Fibroblast of skin of scalp (primary cell): ENCODE results near the gene RRN3.
A peak's percentile ranks its signal among the peaks of the same experiment; 100 is the strongest.
"Not testable (repeated sequence)": the region's sequence is repeated elsewhere in the genome, so short reads cannot be mapped to it uniquely, and the experiment has no call there.

ENCODE experiments used
- DNase-seq: peaks from one replicate; pipeline ENCODE4 v3.0.0-alpha.2; 2013

RRN3 gene

GRCh38 chr16:15027503-15028344 lies 66.3 kb downstream of the RRN3 start:
- DNase-seq: not testable (repeated sequence)

DNA sequence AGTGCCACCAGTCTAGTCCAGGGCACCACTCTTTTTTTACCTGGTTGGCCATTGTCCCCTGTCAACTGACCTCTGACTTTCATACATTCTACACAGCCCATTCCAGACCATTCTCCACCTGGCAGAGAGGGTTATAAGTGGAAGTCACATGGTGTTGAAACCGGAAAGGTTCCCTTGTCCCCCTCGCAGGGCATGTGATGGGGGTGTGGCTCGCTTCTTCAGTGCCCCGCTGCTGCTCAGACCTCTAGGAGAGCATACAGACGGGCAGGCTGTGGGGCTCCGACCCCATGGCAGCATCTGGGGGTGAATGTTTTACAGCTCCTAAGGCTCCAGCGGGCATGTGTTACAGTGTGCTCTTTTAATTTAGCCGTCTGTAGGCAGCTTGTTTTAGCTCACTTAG lies 67.0 kb downstream of the RRN3 start:
- not testable (repeated sequence) for DNase-seq

- peak; percentile 57 for DNase-seq
These were observed 68.7 kb downstream of the RRN3 start for GRCh38 chr16:15025234-15025951.

GRCh38 chr16:15024858-15025199 lies 69.2 kb downstream of the RRN3 start:
- DNase-seq: not testable (repeated sequence)

- peak; percentile 36 for DNase-seq
These were observed 70.5 kb downstream of the RRN3 start for GRCh38 chr16:15023381-15024077.

- DNase-seq: peak; percentile 26
These were observed 71.9 kb downstream of the RRN3 start for GRCh38 chr16:15022194-15022593.

DNA sequence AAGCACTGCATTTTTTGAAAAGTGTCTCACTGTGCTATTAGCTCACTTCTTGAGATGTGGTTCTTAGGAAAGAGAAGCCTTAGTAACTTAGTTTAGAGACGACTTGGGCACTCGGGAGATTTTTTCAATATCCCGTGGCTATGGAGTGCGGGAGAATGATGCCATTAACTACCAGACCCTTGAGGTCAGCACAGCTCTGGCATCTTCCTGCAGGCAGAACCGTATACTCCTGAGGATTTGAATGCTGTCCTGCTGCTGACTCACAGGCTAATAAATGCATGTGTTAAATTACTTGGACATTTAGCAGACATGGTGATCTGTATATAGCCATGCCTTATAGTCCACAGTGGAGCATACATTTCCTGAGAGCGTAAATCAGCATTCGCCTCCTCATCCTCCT lies 72.6 kb downstream of the RRN3 start:
- peak; percentile 81 for DNase-seq

- peak; percentile 64 for DNase-seq
These were observed 77.0 kb downstream of the RRN3 start for GRCh38 chr16:15016951-15017580.

GRCh38 chr16:15016354-15016753 lies 77.7 kb downstream of the RRN3 start:
- DNase-seq: peak; percentile 38

DNA sequence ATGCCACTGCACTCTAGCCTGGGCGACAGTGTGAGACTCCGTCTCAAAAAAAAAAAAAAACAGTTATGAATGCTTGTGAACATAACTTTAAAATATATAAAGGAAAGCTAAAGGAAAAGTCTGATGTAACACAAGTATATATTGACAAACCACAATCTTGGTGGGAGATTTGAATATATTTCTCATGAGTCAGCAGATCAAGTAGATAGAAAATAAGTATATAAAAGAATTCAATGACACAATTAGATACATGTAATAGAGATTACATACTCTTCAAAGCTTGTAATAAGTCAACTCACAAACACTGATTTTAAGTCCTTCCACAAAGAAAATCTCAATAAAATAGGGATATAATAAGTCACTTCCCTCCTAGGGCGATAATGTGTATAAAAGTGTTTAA lies 78.4 kb downstream of the RRN3 start:
- DNase-seq: not testable (repeated sequence)

GRCh38 chr16:15012941-15013340 lies 81.1 kb downstream of the RRN3 start:
- DNase-seq: not testable (repeated sequence)
